ENCODE results near the gene ARMC2. TPM values are rescaled to one million over a fixed set of nuclear protein-coding genes. Genes with fewer than 3 reads are reported as not detected.

Gene ARMC2
- total and polyA plus RNA-seq, 2 experiments from 2014 or later: 2.7 to 4.4 TPM

DNA sequence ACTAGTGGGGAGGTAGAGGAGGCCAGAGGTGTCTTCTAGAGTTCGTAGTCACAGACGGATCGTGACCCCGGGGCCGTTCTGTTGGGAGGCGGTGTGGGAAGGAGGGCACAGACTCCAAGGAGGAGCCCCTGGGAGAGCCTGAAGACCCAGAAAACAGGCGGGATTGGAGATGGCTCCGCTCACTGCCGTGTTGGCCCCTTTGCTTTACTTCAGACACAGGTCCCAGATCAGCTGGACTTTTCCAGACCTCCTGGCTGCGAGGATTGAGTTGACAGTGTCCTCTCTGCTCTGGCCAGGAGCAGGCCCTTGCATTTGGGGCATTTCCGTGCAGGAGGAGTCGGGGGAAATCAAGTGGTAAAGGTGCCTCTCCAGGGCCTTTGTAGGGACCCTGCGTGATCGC lies 112.9 kb downstream of the ARMC2 start (continued):
- TF ChIP-seq, protein P1, sequence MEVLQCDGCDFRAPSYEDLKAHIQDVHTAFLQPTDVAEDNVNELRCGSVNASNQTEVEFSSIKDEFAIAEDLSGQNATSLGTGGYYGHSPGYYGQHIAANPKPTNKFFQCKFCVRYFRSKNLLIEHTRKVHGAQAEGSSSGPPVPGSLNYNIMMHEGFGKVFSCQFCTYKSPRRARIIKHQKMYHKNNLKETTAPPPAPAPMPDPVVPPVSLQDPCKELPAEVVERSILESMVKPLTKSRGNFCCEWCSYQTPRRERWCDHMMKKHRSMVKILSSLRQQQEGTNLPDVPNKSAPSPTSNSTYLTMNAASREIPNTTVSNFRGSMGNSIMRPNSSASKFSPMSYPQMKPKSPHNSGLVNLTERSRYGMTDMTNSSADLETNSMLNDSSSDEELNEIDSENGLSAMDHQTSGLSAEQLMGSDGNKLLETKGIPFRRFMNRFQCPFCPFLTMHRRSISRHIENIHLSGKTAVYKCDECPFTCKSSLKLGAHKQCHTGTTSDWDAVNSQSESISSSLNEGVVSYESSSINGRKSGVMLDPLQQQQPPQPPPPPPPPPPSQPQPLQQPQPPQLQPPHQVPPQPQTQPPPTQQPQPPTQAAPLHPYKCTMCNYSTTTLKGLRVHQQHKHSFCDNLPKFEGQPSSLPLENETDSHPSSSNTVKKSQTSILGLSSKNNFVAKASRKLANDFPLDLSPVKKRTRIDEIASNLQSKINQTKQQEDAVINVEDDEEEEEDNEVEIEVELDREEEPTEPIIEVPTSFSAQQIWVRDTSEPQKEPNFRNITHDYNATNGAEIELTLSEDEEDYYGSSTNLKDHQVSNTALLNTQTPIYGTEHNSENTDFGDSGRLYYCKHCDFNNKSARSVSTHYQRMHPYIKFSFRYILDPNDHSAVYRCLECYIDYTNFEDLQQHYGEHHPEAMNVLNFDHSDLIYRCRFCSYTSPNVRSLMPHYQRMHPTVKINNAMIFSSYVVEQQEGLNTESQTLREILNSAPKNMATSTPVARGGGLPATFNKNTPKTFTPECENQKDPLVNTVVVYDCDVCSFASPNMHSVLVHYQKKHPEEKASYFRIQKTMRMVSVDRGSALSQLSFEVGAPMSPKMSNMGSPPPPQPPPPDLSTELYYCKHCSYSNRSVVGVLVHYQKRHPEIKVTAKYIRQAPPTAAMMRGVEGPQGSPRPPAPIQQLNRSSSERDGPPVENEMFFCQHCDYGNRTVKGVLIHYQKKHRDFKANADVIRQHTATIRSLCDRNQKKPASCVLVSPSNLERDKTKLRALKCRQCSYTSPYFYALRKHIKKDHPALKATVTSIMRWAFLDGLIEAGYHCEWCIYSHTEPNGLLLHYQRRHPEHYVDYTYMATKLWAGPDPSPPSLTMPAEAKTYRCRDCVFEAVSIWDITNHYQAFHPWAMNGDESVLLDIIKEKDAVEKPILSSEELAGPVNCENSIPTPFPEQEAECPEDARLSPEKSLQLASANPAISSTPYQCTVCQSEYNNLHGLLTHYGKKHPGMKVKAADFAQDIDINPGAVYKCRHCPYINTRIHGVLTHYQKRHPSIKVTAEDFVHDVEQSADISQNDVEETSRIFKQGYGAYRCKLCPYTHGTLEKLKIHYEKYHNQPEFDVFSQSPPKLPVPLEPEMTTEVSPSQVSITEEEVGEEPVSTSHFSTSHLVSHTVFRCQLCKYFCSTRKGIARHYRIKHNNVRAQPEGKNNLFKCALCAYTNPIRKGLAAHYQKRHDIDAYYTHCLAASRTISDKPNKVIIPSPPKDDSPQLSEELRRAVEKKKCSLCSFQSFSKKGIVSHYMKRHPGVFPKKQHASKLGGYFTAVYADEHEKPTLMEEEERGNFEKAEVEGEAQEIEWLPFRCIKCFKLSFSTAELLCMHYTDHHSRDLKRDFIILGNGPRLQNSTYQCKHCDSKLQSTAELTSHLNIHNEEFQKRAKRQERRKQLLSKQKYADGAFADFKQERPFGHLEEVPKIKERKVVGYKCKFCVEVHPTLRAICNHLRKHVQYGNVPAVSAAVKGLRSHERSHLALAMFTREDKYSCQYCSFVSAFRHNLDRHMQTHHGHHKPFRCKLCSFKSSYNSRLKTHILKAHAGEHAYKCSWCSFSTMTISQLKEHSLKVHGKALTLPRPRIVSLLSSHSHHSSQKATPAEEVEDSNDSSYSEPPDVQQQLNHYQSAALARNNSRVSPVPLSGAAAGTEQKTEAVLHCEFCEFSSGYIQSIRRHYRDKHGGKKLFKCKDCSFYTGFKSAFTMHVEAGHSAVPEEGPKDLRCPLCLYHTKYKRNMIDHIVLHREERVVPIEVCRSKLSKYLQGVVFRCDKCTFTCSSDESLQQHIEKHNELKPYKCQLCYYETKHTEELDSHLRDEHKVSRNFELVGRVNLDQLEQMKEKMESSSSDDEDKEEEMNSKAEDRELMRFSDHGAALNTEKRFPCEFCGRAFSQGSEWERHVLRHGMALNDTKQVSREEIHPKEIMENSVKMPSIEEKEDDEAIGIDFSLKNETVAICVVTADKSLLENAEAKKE (CRISPR knock-in tag; IDR thresholded peaks at IDR 0.05): no peak
- TF ChIP-seq, protein P2, sequence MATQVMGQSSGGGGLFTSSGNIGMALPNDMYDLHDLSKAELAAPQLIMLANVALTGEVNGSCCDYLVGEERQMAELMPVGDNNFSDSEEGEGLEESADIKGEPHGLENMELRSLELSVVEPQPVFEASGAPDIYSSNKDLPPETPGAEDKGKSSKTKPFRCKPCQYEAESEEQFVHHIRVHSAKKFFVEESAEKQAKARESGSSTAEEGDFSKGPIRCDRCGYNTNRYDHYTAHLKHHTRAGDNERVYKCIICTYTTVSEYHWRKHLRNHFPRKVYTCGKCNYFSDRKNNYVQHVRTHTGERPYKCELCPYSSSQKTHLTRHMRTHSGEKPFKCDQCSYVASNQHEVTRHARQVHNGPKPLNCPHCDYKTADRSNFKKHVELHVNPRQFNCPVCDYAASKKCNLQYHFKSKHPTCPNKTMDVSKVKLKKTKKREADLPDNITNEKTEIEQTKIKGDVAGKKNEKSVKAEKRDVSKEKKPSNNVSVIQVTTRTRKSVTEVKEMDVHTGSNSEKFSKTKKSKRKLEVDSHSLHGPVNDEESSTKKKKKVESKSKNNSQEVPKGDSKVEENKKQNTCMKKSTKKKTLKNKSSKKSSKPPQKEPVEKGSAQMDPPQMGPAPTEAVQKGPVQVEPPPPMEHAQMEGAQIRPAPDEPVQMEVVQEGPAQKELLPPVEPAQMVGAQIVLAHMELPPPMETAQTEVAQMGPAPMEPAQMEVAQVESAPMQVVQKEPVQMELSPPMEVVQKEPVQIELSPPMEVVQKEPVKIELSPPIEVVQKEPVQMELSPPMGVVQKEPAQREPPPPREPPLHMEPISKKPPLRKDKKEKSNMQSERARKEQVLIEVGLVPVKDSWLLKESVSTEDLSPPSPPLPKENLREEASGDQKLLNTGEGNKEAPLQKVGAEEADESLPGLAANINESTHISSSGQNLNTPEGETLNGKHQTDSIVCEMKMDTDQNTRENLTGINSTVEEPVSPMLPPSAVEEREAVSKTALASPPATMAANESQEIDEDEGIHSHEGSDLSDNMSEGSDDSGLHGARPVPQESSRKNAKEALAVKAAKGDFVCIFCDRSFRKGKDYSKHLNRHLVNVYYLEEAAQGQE (IDR thresholded peaks at IDR 0.05; ENCODE audit: unreplicated experiment): no peak
- TF ChIP-seq EZH2 (IDR thresholded peaks at IDR 0.05; ENCODE audit: low read depth, unreplicated experiment) (no peak), STAT1 (IDR thresholded peaks at IDR 0.05; ENCODE audit: unreplicated experiment) (no peak), NANOG (IDR thresholded peaks at IDR 0.05; ENCODE audit: borderline replicate concordance) (no peak), ZNF331 (CRISPR knock-in tag; IDR thresholded peaks at IDR 0.05; ENCODE audit: low read depth) (no peak), ZNF114 (CRISPR knock-in tag; IDR thresholded peaks at IDR 0.05) (no peak), CREB1 (CRISPR knock-in tag; IDR thresholded peaks at IDR 0.05; ENCODE audit: low read depth) (no peak)

All from GM23338 (cell line).